NB4 (cell line): ENCODE data around the gene SKIC8.

Experiments
- MYC ChIP-seq: IDR thresholded peaks from 2 replicates; pipeline ENCODE4 v1.6.1; 2011; ENCODE audit warnings: low read depth, low read length
- POLR2A ChIP-seq: IDR thresholded peaks from 2 replicates; pipeline ENCODE4 v1.6.1; 2011; ENCODE audit warnings: mild to moderate bottlenecking; ENCODE audit not compliant: insufficient read length; ENCODE audit errors: extremely low read depth
- TF ChIP-seq, protein P1 (sequence below): IDR thresholded peaks from one replicate; pipeline ENCODE4 v1.5.1; 2012; ENCODE audit warnings: low read depth, low read length
- TF ChIP-seq, protein P2 (sequence below): IDR thresholded peaks from 2 replicates; pipeline ENCODE4 v1.6.1; 2011; ENCODE audit warnings: low read depth, low read length

DNA sequence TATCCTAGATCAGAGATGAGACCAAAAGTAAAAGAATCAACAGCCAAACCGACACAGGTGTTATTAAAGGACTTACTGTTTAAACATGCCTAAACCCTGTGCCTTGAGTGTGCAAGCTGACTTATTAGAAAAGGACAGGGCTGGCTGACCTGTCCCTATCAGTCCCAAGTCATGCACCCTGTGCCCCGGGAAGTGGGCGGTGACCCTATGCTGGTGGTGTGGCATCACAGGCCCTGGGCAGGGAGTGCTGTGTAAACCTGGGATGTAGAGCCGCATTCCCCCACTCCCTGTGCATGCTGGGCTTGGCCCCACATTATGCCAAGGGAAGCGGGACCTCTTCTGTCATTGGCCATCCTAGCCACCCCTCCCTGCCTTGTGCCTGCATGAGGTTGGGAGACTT is 24.4 kb downstream of the SKIC8 start:
- TF ChIP-seq, protein P1, sequence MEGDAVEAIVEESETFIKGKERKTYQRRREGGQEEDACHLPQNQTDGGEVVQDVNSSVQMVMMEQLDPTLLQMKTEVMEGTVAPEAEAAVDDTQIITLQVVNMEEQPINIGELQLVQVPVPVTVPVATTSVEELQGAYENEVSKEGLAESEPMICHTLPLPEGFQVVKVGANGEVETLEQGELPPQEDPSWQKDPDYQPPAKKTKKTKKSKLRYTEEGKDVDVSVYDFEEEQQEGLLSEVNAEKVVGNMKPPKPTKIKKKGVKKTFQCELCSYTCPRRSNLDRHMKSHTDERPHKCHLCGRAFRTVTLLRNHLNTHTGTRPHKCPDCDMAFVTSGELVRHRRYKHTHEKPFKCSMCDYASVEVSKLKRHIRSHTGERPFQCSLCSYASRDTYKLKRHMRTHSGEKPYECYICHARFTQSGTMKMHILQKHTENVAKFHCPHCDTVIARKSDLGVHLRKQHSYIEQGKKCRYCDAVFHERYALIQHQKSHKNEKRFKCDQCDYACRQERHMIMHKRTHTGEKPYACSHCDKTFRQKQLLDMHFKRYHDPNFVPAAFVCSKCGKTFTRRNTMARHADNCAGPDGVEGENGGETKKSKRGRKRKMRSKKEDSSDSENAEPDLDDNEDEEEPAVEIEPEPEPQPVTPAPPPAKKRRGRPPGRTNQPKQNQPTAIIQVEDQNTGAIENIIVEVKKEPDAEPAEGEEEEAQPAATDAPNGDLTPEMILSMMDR = no peak
- TF ChIP-seq MYC (no peak), POLR2A (no peak)
- TF ChIP-seq, protein P2, sequence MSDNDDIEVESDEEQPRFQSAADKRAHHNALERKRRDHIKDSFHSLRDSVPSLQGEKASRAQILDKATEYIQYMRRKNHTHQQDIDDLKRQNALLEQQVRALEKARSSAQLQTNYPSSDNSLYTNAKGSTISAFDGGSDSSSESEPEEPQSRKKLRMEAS = no peak
